GM18520 (cell line): Measurements from ENCODE around the gene TMEM231.

Experiments used
- ATAC-seq: cut with Tn5 transposase; IDR thresholded peaks from one replicate; pipeline ENCODE4 v1.9.1; 2021; ENCODE audit not compliant: unreplicated experiment

TMEM231 gene

GRCh38 chr16:75494184-75494583 is 61.9 kb downstream of the TMEM231 start:
- ATAC-seq = no peak

GRCh38 chr16:75491876-75492275 is 64.2 kb downstream of the TMEM231 start:
- ATAC-seq = no peak

- no peak for ATAC-seq
Measured at GRCh38 chr16:75488322-75488721, 67.7 kb downstream of the TMEM231 start.
